ENCODE measurements around the gene SMIM43. TPM values are rescaled to one million over a fixed set of nuclear protein-coding genes. Genes with fewer than 3 reads are reported as not detected.
"Not testable (repeated sequence)": the region's sequence is repeated elsewhere in the genome, so short reads cannot be mapped to it uniquely, and the experiment has no call there.

Gene SMIM43
- total RNA-seq, 2 experiments from 2014 or later: not detected

- peaks cover 47% of the 10 kb centered on the region for H3K27me3 Mint-ChIP-seq
- DNase-seq: no peak
- POLR2A ChIA-PET: interaction anchor here (0.6 kb wide), 1 partner anchor 883 kb away, joined by 5 read pairs; no protein-coding TSS in a partner anchor
- no peak overlapping the region for H3K27ac Mint-ChIP-seq
- CTCF ChIA-PET: interaction anchor here (1.1 kb wide), 1 partner anchor 16 kb away, joined by 3 read pairs; no protein-coding TSS in a partner anchor
- intact Hi-C loops (cut with micrococcal nuclease): no loop called here
- no peaks in the 10 kb centered on the region for H3K36me3 Mint-ChIP-seq (ENCODE audit: low read depth)
- no peaks in the 10 kb centered on the region for H3K9me3 Mint-ChIP-seq
- H3K4me1 Mint-ChIP-seq (ENCODE audit: low read depth): peaks cover 3% of the 10 kb centered on the region
- no peak overlapping the region for H3K4me3 Mint-ChIP-seq
- no peak for ATAC-seq
- no peak for TF ChIP-seq CTCF (IDR thresholded peaks at IDR 0.05)
These were observed 1.1 kb upstream of the SMIM43 start for GRCh38 chr4:121765971-121766538.

GRCh38 chr4:121765368-121765705 lies 373 bp upstream of the SMIM43 start:
- POLR2A ChIA-PET: no interaction called here
- Mint-ChIP-seq H3K27ac (no peak overlapping the region), H3K27me3 (peaks cover 41% of the 10 kb centered on the region), H3K4me1 (ENCODE audit: low read depth) (peaks cover 3% of the 10 kb centered on the region), H3K9me3 (no peaks in the 10 kb centered on the region), H3K4me3 (peak overlapping the region; percentile 46), H3K36me3 (ENCODE audit: low read depth) (no peaks in the 10 kb centered on the region)
- CTCF ChIA-PET: interaction anchor here (1.1 kb wide), 1 partner anchor 20 kb away, joined by 3 read pairs; no protein-coding TSS in a partner anchor
- DNase-seq (no peak), ATAC-seq (no peak)
- intact Hi-C loops (cut with micrococcal nuclease): no loop called here
- TF ChIP-seq CTCF (IDR thresholded peaks at IDR 0.05): no peak

- DNase-seq (no peak), ATAC-seq (no peak)
- POLR2A ChIA-PET: interaction anchor here (0.6 kb wide), 1 partner anchor 235 kb away, joined by 3 read pairs; no protein-coding TSS in a partner anchor
- intact Hi-C loops (cut with micrococcal nuclease): no loop called here
- CTCF ChIA-PET: interaction anchor here (1.1 kb wide), 1 partner anchor 21 kb away, joined by 3 read pairs; no protein-coding TSS in a partner anchor
- Mint-ChIP-seq H3K4me1 (ENCODE audit: low read depth) (peaks cover 3% of the 10 kb centered on the region), H3K9me3 (no peaks in the 10 kb centered on the region), H3K36me3 (ENCODE audit: low read depth) (no peaks in the 10 kb centered on the region), H3K4me3 (peak overlapping the region; percentile 18), H3K27me3 (peaks cover 43% of the 10 kb centered on the region), H3K27ac (no peak overlapping the region)
- no peak for TF ChIP-seq CTCF (IDR thresholded peaks at IDR 0.05)
These were observed 662 bp downstream of the SMIM43 start for GRCh38 chr4:121764303-121764701.

GRCh38 chr4:121760205-121760604 lies 4.8 kb downstream of the SMIM43 start:
- intact Hi-C loops (cut with micrococcal nuclease): no loop called here
- ATAC-seq (no peak), DNase-seq (no peak)
- Mint-ChIP-seq H3K4me3 (no peak overlapping the region), H3K4me1 (ENCODE audit: low read depth) (peaks cover 3% of the 10 kb centered on the region), H3K27ac (no peak overlapping the region), H3K27me3 (peaks cover 44% of the 10 kb centered on the region), H3K36me3 (ENCODE audit: low read depth) (no peaks in the 10 kb centered on the region), H3K9me3 (no peaks in the 10 kb centered on the region)
- TF ChIP-seq CTCF (IDR thresholded peaks at IDR 0.05): no peak
- CTCF ChIA-PET: interaction anchor here (0.7 kb wide), 1 partner anchor 17 kb away, joined by 3 read pairs; no protein-coding TSS in a partner anchor
- POLR2A ChIA-PET: no interaction called here

GRCh38 chr4:121758925-121759568 lies 5.9 kb downstream of the SMIM43 start:
- Mint-ChIP-seq H3K27me3 (peaks cover 39% of the 10 kb centered on the region), H3K36me3 (ENCODE audit: low read depth) (no peaks in the 10 kb centered on the region), H3K4me3 (no peak overlapping the region), H3K4me1 (ENCODE audit: low read depth) (peaks cover 2% of the 10 kb centered on the region), H3K9me3 (no peaks in the 10 kb centered on the region), H3K27ac (no peak overlapping the region)
- ChIA-PET CTCF (no interaction called here), POLR2A (no interaction called here)
- no peak for TF ChIP-seq CTCF (IDR thresholded peaks at IDR 0.05)
- intact Hi-C loops (cut with micrococcal nuclease): no loop called here
- ATAC-seq (no peak), DNase-seq (no peak)

GRCh38 chr4:121752142-121752541 lies 12.8 kb downstream of the SMIM43 start:
- H3K36me3 Mint-ChIP-seq (ENCODE audit: low read depth); H3K27ac Mint-ChIP-seq; H3K4me1 Mint-ChIP-seq (ENCODE audit: low read depth); ATAC-seq; POLR2A ChIA-PET; intact Hi-C loops (cut with micrococcal nuclease); DNase-seq; H3K4me3 Mint-ChIP-seq; H3K9me3 Mint-ChIP-seq: not testable (repeated sequence)
- H3K27me3 Mint-ChIP-seq: peaks cover 37% of the 10 kb centered on the region
- CTCF ChIA-PET: interaction anchor here (1.9 kb wide), 1 partner anchor 381 kb away, joined by 8 read pairs; no protein-coding TSS in a partner anchor

Data from activated CD8-positive, alpha-beta T cell treated with anti-CD3 and anti-CD28 coated beads for 36 hours (primary cell).